Effector memory CD4-positive, alpha-beta T cell (primary cell): ENCODE data around the gene SEC22B.
"Not testable (repeated sequence)": the region's sequence is repeated elsewhere in the genome, so short reads cannot be mapped to it uniquely, and the experiment has no call there.

Experiments
- DNase-seq, 3 donors: peaks; one replicate each; pipeline ENCODE4 v3.0.0-alpha.2; 2020
- H3K27ac ChIP-seq: 2 replicates; pipeline ENCODE4 v1.7.0; 2013; ENCODE audit warnings: mild to moderate bottlenecking, low read length, moderate library complexity; ENCODE audit not compliant: insufficient read depth, poor library complexity, severe bottlenecking
- H3K27me3 ChIP-seq: replicated peaks from 2 replicates; pipeline ENCODE4 v1.7.0; 2013; ENCODE audit warnings: mild to moderate bottlenecking, low read length; ENCODE audit not compliant: insufficient read depth, control insufficient read depth, poor library complexity, severe bottlenecking
- H3K36me3 ChIP-seq: 2 replicates; pipeline ENCODE4 v1.7.0; 2013; ENCODE audit warnings: mild to moderate bottlenecking, low read length, moderate library complexity; ENCODE audit not compliant: control insufficient read depth, insufficient read depth
- H3K4me1 ChIP-seq: 2 replicates; pipeline ENCODE4 v1.7.0; 2013; ENCODE audit warnings: low read length, mild to moderate bottlenecking; ENCODE audit not compliant: control insufficient read depth, insufficient read depth, poor library complexity, severe bottlenecking
- H3K4me3 ChIP-seq: 2 replicates; pipeline ENCODE4 v1.7.0; 2013; ENCODE audit warnings: low read length, low read depth, mild to moderate bottlenecking; ENCODE audit not compliant: insufficient read depth, poor library complexity, severe bottlenecking
- H3K9me3 ChIP-seq: 2 replicates; pipeline ENCODE4 v1.7.0; 2013; ENCODE audit warnings: mild to moderate bottlenecking, low read length, moderate library complexity; ENCODE audit not compliant: control insufficient read depth

Gene SEC22B

GRCh38 chr1:120131611-120132405 is 44.5 kb downstream of the SEC22B start:
- not testable (repeated sequence) for H3K27ac ChIP-seq, H3K4me1 ChIP-seq, H3K4me3 ChIP-seq, H3K36me3 ChIP-seq, DNase-seq, H3K27me3 ChIP-seq, H3K9me3 ChIP-seq

- not testable (repeated sequence) for H3K4me3 ChIP-seq, H3K36me3 ChIP-seq, H3K27me3 ChIP-seq, H3K9me3 ChIP-seq, DNase-seq, H3K4me1 ChIP-seq, H3K27ac ChIP-seq
Observed at GRCh38 chr1:120127921-120128320, 48.4 kb downstream of the SEC22B start.

- H3K36me3 ChIP-seq, H3K4me3 ChIP-seq, H3K9me3 ChIP-seq, H3K27ac ChIP-seq, DNase-seq, H3K4me1 ChIP-seq, H3K27me3 ChIP-seq: not testable (repeated sequence)
Observed at GRCh38 chr1:120126216-120126615, 50.1 kb downstream of the SEC22B start.

GRCh38 chr1:120124628-120125027 is 51.7 kb downstream of the SEC22B start:
- not testable (repeated sequence) for H3K4me3 ChIP-seq, H3K4me1 ChIP-seq, H3K27ac ChIP-seq, DNase-seq, H3K27me3 ChIP-seq, H3K36me3 ChIP-seq, H3K9me3 ChIP-seq

- H3K4me3 ChIP-seq, DNase-seq, H3K27ac ChIP-seq, H3K36me3 ChIP-seq, H3K27me3 ChIP-seq, H3K9me3 ChIP-seq, H3K4me1 ChIP-seq: not testable (repeated sequence)
Observed at GRCh38 chr1:120123813-120124510, 52.4 kb downstream of the SEC22B start.

GRCh38 chr1:120122262-120122893 is 53.9 kb downstream of the SEC22B start:
- not testable (repeated sequence) for H3K27ac ChIP-seq, H3K4me3 ChIP-seq, H3K4me1 ChIP-seq, H3K36me3 ChIP-seq, DNase-seq, H3K9me3 ChIP-seq, H3K27me3 ChIP-seq

GRCh38 chr1:120121830-120122229 is 54.5 kb downstream of the SEC22B start:
- DNase-seq, H3K4me1 ChIP-seq, H3K4me3 ChIP-seq, H3K27me3 ChIP-seq, H3K9me3 ChIP-seq, H3K36me3 ChIP-seq, H3K27ac ChIP-seq: not testable (repeated sequence)

- not testable (repeated sequence) for H3K4me1 ChIP-seq, H3K9me3 ChIP-seq
Observed at GRCh38 chr1:120120525-120120924, 55.8 kb downstream of the SEC22B start.

GRCh38 chr1:120117371-120118177 is 58.7 kb downstream of the SEC22B start:
- H3K4me1 ChIP-seq, H3K4me3 ChIP-seq, DNase-seq, H3K27me3 ChIP-seq, H3K9me3 ChIP-seq, H3K36me3 ChIP-seq, H3K27ac ChIP-seq: not testable (repeated sequence)

More at GRCh38 chr1:120120525-120120924, 55.8 kb downstream of the SEC22B start:
- H3K4me3 ChIP-seq, H3K27ac ChIP-seq, DNase-seq, H3K27me3 ChIP-seq, H3K36me3 ChIP-seq: not testable (repeated sequence)
